HCT116 (cell line): Measurements from ENCODE around the gene MTHFSD. TPM values are rescaled to one million over a fixed set of nuclear protein-coding genes. Genes with fewer than 3 reads are reported as not detected.

Experiments
- ATAC-seq: fragments of 200-7000 bp; cut with Tn5 transposase; 2 replicates; pipeline ENCODE4 v1.9.1; 2020; ENCODE audit warnings: mild to moderate bottlenecking, moderate library complexity
- BruUV-seq: library from RNA; stranded (reverse); fragments of 400-500 nt; replicated peaks from 2 replicates; lab custom pipeline; 2021; lab: Mats Ljungman, UMichigan
- CTCF ChIA-PET: fragments of 300-600 bp; sonication (Branson Sonifier 250); formaldehyde crosslinking; loops from one replicate; lab custom pipeline; 2021; ENCODE audit warnings: antibody characterized with exemption; lab: Charles Lee
- POLR2A ChIA-PET: fragments of 300-600, 350-600 bp; sonication (Branson Sonifier 250); formaldehyde crosslinking; loops from one replicate; lab custom pipeline; 2021; ENCODE audit warnings: antibody characterized with exemption; lab: Charles Lee
- RAD21 ChIA-PET, 2 experiments: fragments of 300-600 bp; sonication (Branson Sonifier 250); formaldehyde crosslinking; loops; one replicate each; lab custom pipeline; 2023; ENCODE audit warnings: low total read pairs in 2 of 2; ENCODE audit not compliant: uncharacterized antibody in 2 of 2, unreplicated experiment in 2 of 2, low non-redundant PET in 1 of 2; lab: Charles Lee
- DNase-seq: peaks from one replicate; pipeline ENCODE4 v3.0.0-alpha.2; 2010; ENCODE audit warnings: low read depth, low spot score
- H2AFZ ChIP-seq: fragments of 200-600 bp; shearing (Covaris generic), sonication (generic); 2 replicates; pipeline ENCODE4 v1.6.1; 2017; ENCODE audit warnings: low read depth, mixed run types, mixed read lengths, antibody characterized with exemption, low read length; ENCODE audit not compliant: poor library complexity, severe bottlenecking
- H3K27ac ChIP-seq: 2 replicates; pipeline ENCODE4 v1.5.1; 2012; ENCODE audit warnings: low read depth, low read length
- H3K27me3 ChIP-seq: fragments of 200-600 bp; sonication (generic); 2 replicates; pipeline ENCODE4 v1.6.1; 2016; ENCODE audit warnings: mixed run types, low read length, mixed read lengths; ENCODE audit not compliant: insufficient read depth
- H3K36me3 ChIP-seq, 2 experiments: fragments of 200-500 bp in 1 of 2; fragments of 200-600 bp in 1 of 2; sonication (Bioruptor generic) in 1 of 2; sonication (generic) in 1 of 2; 2 replicates each; pipeline versions ENCODE4 v1.5.1 to v1.6.1; 2014 to 2016; ENCODE audit warnings: low read length in 2 of 2, inconsistent platforms in 1 of 2, mixed read lengths in 1 of 2, mixed run types in 1 of 2; ENCODE audit not compliant: insufficient read depth in 2 of 2, control insufficient read depth in 1 of 2
- H3K4me1 ChIP-seq, 2 experiments: fragments of 200-600 bp in 1 of 2; sonication (generic) in 1 of 2; 2 replicates each; pipeline versions ENCODE4 v1.5.1 to v1.6.1; 2012 to 2017; ENCODE audit warnings: low read length in 2 of 2, inconsistent platforms in 1 of 2, mild to moderate bottlenecking in 1 of 2, mixed read lengths in 1 of 2, mixed run types in 1 of 2, moderate library complexity in 1 of 2; ENCODE audit not compliant: insufficient read depth in 2 of 2, control insufficient read depth in 1 of 2
- H3K4me2 ChIP-seq: fragments of 200-600 bp; sonication (generic); 2 replicates; pipeline ENCODE4 v1.6.1; 2017; ENCODE audit warnings: mixed run types, low read length, mixed read lengths
- H3K4me3 ChIP-seq, 2 experiments: fragments of 200-600 bp in 1 of 2; sonication (generic) in 1 of 2; replicated peaks in 1 of 2; 2 replicates each; pipeline ENCODE4 v1.5.1; 2011 to 2016; ENCODE audit warnings: low read length in 2 of 2, control low read depth in 1 of 2, low read depth in 1 of 2, mild to moderate bottlenecking in 1 of 2, mixed read lengths in 1 of 2, mixed run types in 1 of 2
- H3K79me2 ChIP-seq: fragments of 200-600 bp; sonication (generic); 2 replicates; pipeline ENCODE4 v1.6.1; 2017; ENCODE audit warnings: mild to moderate bottlenecking, mixed run types, low read length, moderate library complexity, mixed read lengths; ENCODE audit not compliant: insufficient read depth
- H3K9ac ChIP-seq: fragments of 200-600 bp; sonication (generic); 2 replicates; pipeline ENCODE4 v1.6.1; 2016; ENCODE audit warnings: low read length, mixed read lengths
- H3K9me2 ChIP-seq: fragments of 200-600 bp; sonication (generic), shearing (Covaris generic); 2 replicates; pipeline ENCODE4 v1.6.1; 2017; ENCODE audit warnings: mixed run types, mild to moderate bottlenecking, moderate library complexity; ENCODE audit not compliant: insufficient read depth
- H3K9me3 ChIP-seq, 2 experiments: fragments of 200-500 bp in 1 of 2; fragments of 200-600 bp in 1 of 2; sonication (Bioruptor generic) in 1 of 2; sonication (generic) in 1 of 2; 2 replicates each; pipeline ENCODE4 v1.6.1; 2014 to 2017; ENCODE audit warnings: low read length in 2 of 2, mixed read lengths in 2 of 2, inconsistent platforms in 1 of 2, low read depth in 1 of 2, mild to moderate bottlenecking in 1 of 2, mixed run types in 1 of 2, moderate library complexity in 1 of 2; ENCODE audit not compliant: control insufficient read depth in 1 of 2, insufficient read depth in 1 of 2
- H4K20me1 ChIP-seq: fragments of 200-600 bp; sonication (generic), shearing (Covaris generic); 2 replicates; pipeline ENCODE4 v1.6.1; 2017; ENCODE audit warnings: mixed run types, mild to moderate bottlenecking, moderate library complexity; ENCODE audit not compliant: insufficient read depth
- CEBPB ChIP-seq: IDR thresholded peaks from 2 replicates; pipeline ENCODE4 v1.6.1; 2012; ENCODE audit warnings: low read depth
- ELF1 ChIP-seq: IDR thresholded peaks from 2 replicates; pipeline ENCODE4 v1.6.1; 2012; ENCODE audit warnings: low read depth, borderline replicate concordance
- EZH2phosphoT487 ChIP-seq: fragments of 200-600 bp; IDR thresholded peaks from 2 replicates; pipeline ENCODE4 v1.6.1; 2018; ENCODE audit warnings: antibody characterized with exemption, borderline replicate concordance
- JUND ChIP-seq: IDR thresholded peaks from 2 replicates; pipeline ENCODE4 v1.6.1; 2012
- POLR2A ChIP-seq: IDR thresholded peaks from 2 replicates; pipeline ENCODE4 v1.7.0; 2011; ENCODE audit warnings: borderline replicate concordance; ENCODE audit not compliant: insufficient read depth, insufficient read length; ENCODE audit errors: extremely low read depth
- REST ChIP-seq: IDR thresholded peaks from 2 replicates; pipeline ENCODE4 v1.6.1; 2012; ENCODE audit warnings: low read depth
- SRF ChIP-seq: IDR thresholded peaks from 2 replicates; pipeline ENCODE4 v1.6.1; 2012; ENCODE audit warnings: low read depth
- ZNF274 ChIP-seq: fragments of 200-500 bp; sonication (Bioruptor generic); IDR thresholded peaks from 2 replicates; pipeline ENCODE4 v1.6.1; 2014; ENCODE audit warnings: mild to moderate bottlenecking, low read depth, low read length, inconsistent platforms
- intact Hi-C: fragments of 100-400 bp; cut with micrococcal nuclease; formaldehyde crosslinking; loops from 2 replicates; pipeline ENCODE4 v1.10.0; 2022
- total RNA-seq: library from RNA; stranded (reverse); gene quantifications from one replicate; pipeline ENCODE4 v1.2.1, GENCODE V29; 2021; ENCODE audit not compliant: unreplicated experiment
- TF ChIP-seq, protein P1 (sequence below): IDR thresholded peaks from 2 replicates; pipeline ENCODE4 v1.6.1; 2012
- TF ChIP-seq, protein P2 (sequence below), 3 experiments: fragments of 200-600 bp in 1 of 3; sonication (generic) in 1 of 3; IDR thresholded peaks in 2 of 3; conservative IDR thresholded peaks in 1 of 3; 2 replicates each; pipeline ENCODE4 v1.5.1; 2012 to 2017; ENCODE audit warnings: low read depth in 2 of 3, low read length in 2 of 3, antibody characterized with exemption in 1 of 3, borderline replicate concordance in 1 of 3, control low read depth in 1 of 3, mild to moderate bottlenecking in 1 of 3, mixed read lengths in 1 of 3, mixed run types in 1 of 3, moderate library complexity in 1 of 3; ENCODE audit not compliant: insufficient read depth in 1 of 3

MTHFSD gene
- total RNA-seq, 1 experiment from 2014 or later: 33.1 TPM

GRCh38 chr16:86558355-86559193 is 3.5 kb upstream of the MTHFSD start:
- Histone ChIP-seq H3K9me3 (no peaks in the 10 kb centered on the region), H3K27me3 (peaks cover 4% of the 10 kb centered on the region; the same call in 1 of the 2 replicates), H3K79me2 (peaks cover 12% of the 10 kb centered on the region), H2AFZ (no peak overlapping the region), H3K36me3 (no peaks in the 10 kb centered on the region; a peak in 1 of 4 replicates), H3K27ac (no peak overlapping the region), H3K9ac (no peak overlapping the region), H3K9me2 (no peaks in the 10 kb centered on the region), H3K4me1 (peaks cover 9 to 22% of the 10 kb centered on the region in 2 experiments), H3K4me2 (no peak overlapping the region), H4K20me1 (no peaks in the 10 kb centered on the region), H3K4me3 (no peak overlapping the region)
- ATAC-seq: no peak
- no TSS peak for BruUV-seq
- ChIA-PET RAD21 (no interaction called here), POLR2A (no interaction called here), CTCF (interaction anchor here (1.6 to 2.0 kb wide), 3 partner anchors 316 to 645 kb away, joined by 4 to 5 read pairs (median 4); no protein-coding TSS in a partner anchor)
- TF ChIP-seq POLR2A (no peak), JUND (no peak), CEBPB (no peak)
- TF ChIP-seq, protein P1, sequence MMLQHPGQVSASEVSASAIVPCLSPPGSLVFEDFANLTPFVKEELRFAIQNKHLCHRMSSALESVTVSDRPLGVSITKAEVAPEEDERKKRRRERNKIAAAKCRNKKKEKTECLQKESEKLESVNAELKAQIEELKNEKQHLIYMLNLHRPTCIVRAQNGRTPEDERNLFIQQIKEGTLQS: no peak
- intact Hi-C loops: no loop called here
- no peak for DNase-seq

DNA sequence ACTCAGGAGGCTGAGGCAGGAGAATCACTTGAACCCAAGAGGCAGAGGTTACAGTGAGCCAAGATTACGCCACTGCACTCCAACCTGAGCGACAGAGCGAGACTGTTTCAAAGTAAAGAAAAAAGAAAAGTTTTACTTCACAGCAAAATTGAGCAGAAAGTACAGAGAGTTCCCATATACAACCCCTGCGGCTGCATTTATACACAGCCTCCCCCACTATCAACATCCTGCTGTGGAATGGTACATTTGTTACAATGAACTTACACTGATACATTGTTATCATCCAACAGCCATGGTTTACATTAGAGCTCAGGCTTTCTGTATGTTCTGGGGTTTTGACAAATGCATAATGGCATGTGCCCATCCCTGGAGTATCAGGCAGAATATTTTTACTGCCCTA is 2.6 kb upstream of the MTHFSD start:
- no TSS peak for BruUV-seq
- CTCF ChIA-PET: interaction anchor here (1.6 to 2.0 kb wide), 3 partner anchors 317 to 646 kb away, joined by 4 to 5 read pairs (median 4); no protein-coding TSS in a partner anchor
- peaks cover 19% of the 10 kb centered on the region for H3K79me2 ChIP-seq
- no peak for TF ChIP-seq ZNF274
- no peak for TF ChIP-seq ELF1
- no peak for TF ChIP-seq EZH2phosphoT487
- TF ChIP-seq, protein P2, sequence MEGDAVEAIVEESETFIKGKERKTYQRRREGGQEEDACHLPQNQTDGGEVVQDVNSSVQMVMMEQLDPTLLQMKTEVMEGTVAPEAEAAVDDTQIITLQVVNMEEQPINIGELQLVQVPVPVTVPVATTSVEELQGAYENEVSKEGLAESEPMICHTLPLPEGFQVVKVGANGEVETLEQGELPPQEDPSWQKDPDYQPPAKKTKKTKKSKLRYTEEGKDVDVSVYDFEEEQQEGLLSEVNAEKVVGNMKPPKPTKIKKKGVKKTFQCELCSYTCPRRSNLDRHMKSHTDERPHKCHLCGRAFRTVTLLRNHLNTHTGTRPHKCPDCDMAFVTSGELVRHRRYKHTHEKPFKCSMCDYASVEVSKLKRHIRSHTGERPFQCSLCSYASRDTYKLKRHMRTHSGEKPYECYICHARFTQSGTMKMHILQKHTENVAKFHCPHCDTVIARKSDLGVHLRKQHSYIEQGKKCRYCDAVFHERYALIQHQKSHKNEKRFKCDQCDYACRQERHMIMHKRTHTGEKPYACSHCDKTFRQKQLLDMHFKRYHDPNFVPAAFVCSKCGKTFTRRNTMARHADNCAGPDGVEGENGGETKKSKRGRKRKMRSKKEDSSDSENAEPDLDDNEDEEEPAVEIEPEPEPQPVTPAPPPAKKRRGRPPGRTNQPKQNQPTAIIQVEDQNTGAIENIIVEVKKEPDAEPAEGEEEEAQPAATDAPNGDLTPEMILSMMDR (IDR thresholded peaks at IDR 0.05 in 2 of 3, conservative IDR thresholded peaks at IDR 0.05 in 1 of 3; ENCODE audit: borderline replicate concordance in 1 of 3, insufficient read depth in 1 of 3, low read depth in 2 of 3, low read length in 2 of 3): no peak
- no peak for TF ChIP-seq SRF
- no peak for TF ChIP-seq REST
- no peak for TF ChIP-seq JUND

More for the DNA sequence above, 2.6 kb upstream of the MTHFSD start:
- Histone ChIP-seq H3K4me3 (no peak overlapping the region), H3K4me2 (no peak overlapping the region), H4K20me1 (no peaks in the 10 kb centered on the region; the same call in 1 of the 2 replicates), H3K9me3 (no peaks in the 10 kb centered on the region), H3K9me2 (no peaks in the 10 kb centered on the region), H3K27me3 (peaks cover 4% of the 10 kb centered on the region; the same call in 1 of the 2 replicates), H3K9ac (no peak overlapping the region), H2AFZ (no peak overlapping the region), H3K4me1 (peaks cover 4 to 15% of the 10 kb centered on the region in 2 experiments; a peak in 3 of 4 replicates), H3K27ac (no peak overlapping the region), H3K36me3 (peaks cover 0 to 7% of the 10 kb centered on the region in 2 experiments; a peak in 1 of 4 replicates)
- POLR2A ChIA-PET: no interaction called here
- no peak for ATAC-seq
- DNase-seq: no peak
- intact Hi-C loops: no loop called here
- RAD21 ChIA-PET: no interaction called here
